GM12878 (cell line): Measurements from ENCODE around the gene LTA. TPM values are rescaled to one million over a fixed set of nuclear protein-coding genes. Genes with fewer than 3 reads are reported as not detected.

Experiments used
- ATAC-seq: fragments of 200-7000 bp; cut with Tn5 transposase; 3 replicates; pipeline ENCODE4 v1.9.1; 2020; ENCODE audit warnings: mild to moderate bottlenecking, moderate library complexity
- BruUV-seq: library from RNA; stranded (reverse); fragments of 400-500 nt; replicated peaks from 2 replicates; lab custom pipeline; 2021; lab: Mats Ljungman, UMichigan
- CTCF ChIA-PET: fragments of 300-600 bp; sonication (Branson Sonifier 250); formaldehyde crosslinking; extraction: SDS; loops from one replicate; lab custom pipeline; 2021; ENCODE audit warnings: inconsistent platforms; lab: Yijun Ruan, JAX
- POLR2A ChIA-PET: fragments of 350-600 bp; formaldehyde crosslinking; extraction: SDS; loops from one replicate; lab custom pipeline; 2021; ENCODE audit warnings: inconsistent platforms; lab: Charles Lee
- RAD21 ChIA-PET: fragments of 300-600 bp; sonication (Branson Sonifier 250); formaldehyde crosslinking; loops from one replicate; lab custom pipeline; 2023; ENCODE audit warnings: antibody characterized with exemption; ENCODE audit not compliant: unreplicated experiment; lab: Charles Lee
- SMC1A ChIA-PET: fragments of 300-600 bp; sonication (Branson Sonifier 250); formaldehyde crosslinking; loops from one replicate; lab custom pipeline; 2023; ENCODE audit not compliant: unreplicated experiment, uncharacterized antibody; lab: Charles Lee
- DNase-seq: peaks from one replicate; pipeline ENCODE4 v3.0.0-alpha.2; 2011; ENCODE audit warnings: low read depth, low spot score
- FAIRE-seq: peaks from 3 replicates; lab custom pipeline; 2011; peaks lifted over from hg19 to GRCh38; lab: Jason Lieb, UNC
- H2AFZ ChIP-seq: 2 replicates; pipeline ENCODE4 v1.6.0; 2011; ENCODE audit warnings: low read depth, low read length, control low read depth; ENCODE audit not compliant: control insufficient read depth
- H3K27ac ChIP-seq: 2 replicates; pipeline ENCODE4 v1.5.1; 2011; ENCODE audit warnings: control low read depth; ENCODE audit not compliant: control insufficient read depth, insufficient read depth
- H3K27me3 ChIP-seq, 2 experiments: replicated peaks in 1 of 2; 2 replicates each; pipeline versions ENCODE4 v1.6.0 to v1.6.1; 2011; ENCODE audit warnings: low read length in 1 of 2; ENCODE audit not compliant: control insufficient read depth in 2 of 2, insufficient read depth in 2 of 2
- H3K36me3 ChIP-seq, 2 experiments: 2 replicates each; pipeline ENCODE4 v1.5.1; 2011; ENCODE audit warnings: low read length in 1 of 2; ENCODE audit not compliant: control insufficient read depth in 2 of 2, insufficient read depth in 2 of 2
- H3K4me1 ChIP-seq: 2 replicates; pipeline ENCODE4 v1.6.1; 2011; ENCODE audit warnings: mild to moderate bottlenecking, low read length, moderate library complexity, mixed read lengths; ENCODE audit not compliant: control insufficient read depth, insufficient read depth
- H3K4me2 ChIP-seq: 2 replicates; pipeline ENCODE4 v1.6.0; 2011; ENCODE audit warnings: control low read depth; ENCODE audit not compliant: control insufficient read depth, insufficient read depth
- H3K4me3 ChIP-seq: fragments of 200-600 bp; sonication (generic); 2 replicates; pipeline ENCODE4 v1.5.1; 2016
- H3K79me2 ChIP-seq: 2 replicates; pipeline ENCODE4 v1.6.0; 2011; ENCODE audit warnings: low read length; ENCODE audit not compliant: control insufficient read depth, insufficient read depth
- H3K9ac ChIP-seq: 2 replicates; pipeline ENCODE4 v1.8.0; 2011; ENCODE audit warnings: low read length, control low read depth, mixed read lengths; ENCODE audit not compliant: control insufficient read depth, insufficient read depth
- H3K9me3 ChIP-seq: replicated peaks from 3 replicates; pipeline ENCODE4 v1.5.1; 2011; ENCODE audit warnings: mild to moderate bottlenecking, low read length; ENCODE audit not compliant: control insufficient read depth, insufficient read depth
- H4K20me1 ChIP-seq: 2 replicates; pipeline ENCODE4 v1.6.0; 2011; ENCODE audit not compliant: control insufficient read depth, insufficient read depth
- EZH2 ChIP-seq: IDR thresholded peaks from 2 replicates; pipeline ENCODE4 v1.6.1; 2012; ENCODE audit warnings: low read depth, mild to moderate bottlenecking, control low read depth, inconsistent platforms, low read length, borderline replicate concordance; ENCODE audit not compliant: control insufficient read depth
- NFIC ChIP-seq: IDR thresholded peaks from 2 replicates; pipeline ENCODE4 v1.6.1; 2012; ENCODE audit warnings: low read depth, mild to moderate bottlenecking, inconsistent platforms, low read length, moderate library complexity
- POLR2AphosphoS2 ChIP-seq: IDR thresholded peaks from 2 replicates; pipeline ENCODE4 v1.6.1; 2011; ENCODE audit warnings: low read depth, mild to moderate bottlenecking, low read length, improper control_type of control experiment, moderate library complexity
- SREBF2 ChIP-seq: IDR thresholded peaks from 2 replicates; pipeline ENCODE4 v1.6.1; 2012; ENCODE audit warnings: mild to moderate bottlenecking, low read length
- SUPT20H ChIP-seq: IDR thresholded peaks from 2 replicates; pipeline ENCODE4 v1.6.1; 2011; ENCODE audit warnings: low read depth, mild to moderate bottlenecking, low read length, moderate library complexity, borderline replicate concordance; ENCODE audit not compliant: control insufficient read depth
- WRNIP1 ChIP-seq: IDR thresholded peaks from 2 replicates; pipeline ENCODE4 v1.6.1; 2011; ENCODE audit warnings: low read depth, low read length, improper control_type of control experiment, borderline replicate concordance
- ZBTB40 ChIP-seq: fragments of 450-650 bp; IDR thresholded peaks from 2 replicates; pipeline ENCODE4 v1.6.1; 2016; ENCODE audit warnings: mild to moderate bottlenecking, moderate library complexity, borderline replicate concordance
- WGBS: methylation state at CpG from one replicate; pipeline ENCODE4 v1.1.6; 2016; ENCODE audit warnings: low lambda C conversion rate; ENCODE audit not compliant: insufficient replicate concordance, insufficient coverage; ENCODE audit errors: missing lambda C conversion rate; 5-methylcytosine and 5-hydroxymethylcytosine counted together
- in situ Hi-C: fragments of 300-500 bp; cut with MboI; formaldehyde crosslinking; loops from 9 replicates; pipeline ENCODE4 v1.14.3; 2018; ENCODE audit warnings: mixed read lengths
- intact Hi-C: fragments of 100-400 bp; cut with micrococcal nuclease; formaldehyde crosslinking; loops from one replicate; pipeline ENCODE4 v1.14.2; 2022; ENCODE audit not compliant: unreplicated experiment
- polyA plus RNA-seq, 11 experiments: library from polyadenylated mRNA; depleted of rRNA in 4 of 11; unstranded in 6 of 11; stranded (reverse) in 5 of 11; fragments of >200 nt; fragmentation: Nextera tagmentation in 4 of 11; fragmentation: Illumina TruSeq in 1 of 11; extraction: Ambion mirVana in 4 of 11; extraction: Trizol in 1 of 11; gene quantifications; 1 replicate in 1 of 11; 2 replicates in 10 of 11; pipeline versions ENCODE4 v1.2.1 to v1.2.3, GENCODE V29; 2011 to 2016; ENCODE audit warnings: inconsistent platforms in 2 of 11, missing spikeins in 2 of 11, low read depth in 1 of 11
- total RNA-seq, 4 experiments: library from RNA; depleted of rRNA in 3 of 4; stranded (reverse); fragments of >200 nt in 3 of 4; fragmentation: Illumina TruSeq in 1 of 4; extraction: Trizol in 1 of 4; gene quantifications; 2 replicates each; pipeline versions ENCODE4 v1.2.1 to v1.2.3, GENCODE V29; 2013 to 2021

Gene LTA
- total and polyA plus RNA-seq, 10 of the 15 experiments (the other 5 are each of a cell fraction or from before 2014, with no cell fraction given) = 27.5 to 100 (median 75.1) TPM

- peaks cover 21 to 31% of the 10 kb centered on the region in 2 experiments for H3K36me3 ChIP-seq
- FAIRE-seq = no peak
- in situ Hi-C loops = no loop called here
- H2AFZ ChIP-seq = no peak overlapping the region
- H3K79me2 ChIP-seq = peaks cover 42% of the 10 kb centered on the region
- RAD21 ChIA-PET = interaction anchor here (0.6 to 2.6 kb wide), 5 partner anchors 22 to 209 kb away, joined by 3 to 11 read pairs (median 5); partner anchors contain the start of genes ATP6V1G2, BAG6, NFKBIL1 and TNF
- ATAC-seq = no peak
- TSS peak; percentile 67 for BruUV-seq
- intact Hi-C loops = no loop called here
- H3K27me3 ChIP-seq = no peaks in the 10 kb centered on the region
- CTCF ChIA-PET = interaction anchor here (0.9 to 3.0 kb wide), 9 partner anchors 22 to 82 kb away, joined by 3 to 17 read pairs (median 3); partner anchors contain the start of genes ABHD16A, ATP6V1G2, BAG6 and LY6G5C
- DNase-seq = no peak
- H4K20me1 ChIP-seq = peaks cover 4% of the 10 kb centered on the region; the same call in 1 of the 2 replicates
- H3K4me2 ChIP-seq = peak overlapping the region; percentile 74
- H3K27ac ChIP-seq = peak overlapping the region; percentile 96
- TF ChIP-seq SREBF2 = no peak
- no peak for TF ChIP-seq WRNIP1
- TF ChIP-seq SUPT20H = no peak
- no peak for TF ChIP-seq EZH2
- TF ChIP-seq POLR2AphosphoS2 = no peak
- no peak for TF ChIP-seq NFIC
- peak; percentile 11; the same call in 1 of the 2 replicates for TF ChIP-seq ZBTB40
- peaks cover 6% of the 10 kb centered on the region for H3K4me1 ChIP-seq
- H3K9ac ChIP-seq = peak overlapping the region; percentile 99
- POLR2A ChIA-PET = interaction anchor here (0.6 to 5.2 kb wide), 18 partner anchors 11 to 313 kb away, joined by 3 to 58 read pairs (median 4); partner anchors contain the start of genes APOM, BAG6, C6orf47 and DDX39B
- SMC1A ChIA-PET = interaction anchor here (0.8 to 2.9 kb wide), 12 partner anchors 12 to 209 kb away, joined by 3 to 15 read pairs (median 6); partner anchors contain the start of genes BAG6, C6orf47, DDX39B and GPANK1
- H3K9me3 ChIP-seq = no peaks in the 10 kb centered on the region
- peak overlapping the region; percentile 86 for H3K4me3 ChIP-seq
- 2% methylated on average over 15 of the region's 15 CpGs for WGBS
Observed at GRCh38 chr6:31621320-31621939, 49.3 kb downstream of the LTA start.
